GDM1 (cell line): ENCODE measurements around the gene ADAM8.
A peak's percentile ranks its signal among the peaks of the same experiment; 100 is the strongest.
"Not testable (repeated sequence)": the region's sequence is repeated elsewhere in the genome, so short reads cannot be mapped to it uniquely, and the experiment has no call there.

ENCODE experiments used
- DNase-seq: peaks from one replicate; lab custom pipeline; 2025; lab: John Stamatoyannopoulos, UW

Gene ADAM8

DNA sequence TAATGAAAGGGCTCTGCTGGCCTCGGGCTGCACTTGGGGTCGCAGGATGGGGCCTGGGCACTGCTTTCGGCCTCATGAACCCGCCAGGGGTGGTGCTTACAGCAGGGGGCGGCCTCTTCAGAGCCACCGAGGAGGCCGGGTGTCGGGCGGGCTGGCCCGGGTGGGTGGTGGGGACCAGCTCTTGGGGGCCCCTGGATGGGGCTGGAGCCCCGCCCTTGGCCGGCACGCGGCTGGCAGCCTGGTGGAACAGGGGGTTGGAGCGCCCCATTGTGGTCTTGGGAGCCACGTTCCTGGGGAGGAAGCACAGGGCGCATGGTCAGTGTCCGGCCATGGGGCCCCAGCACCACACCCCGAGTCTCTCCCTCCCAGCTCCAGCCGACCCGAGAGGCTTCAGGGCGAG lies 8.8 kb downstream of the ADAM8 start:
- DNase-seq, result no peak

DNA sequence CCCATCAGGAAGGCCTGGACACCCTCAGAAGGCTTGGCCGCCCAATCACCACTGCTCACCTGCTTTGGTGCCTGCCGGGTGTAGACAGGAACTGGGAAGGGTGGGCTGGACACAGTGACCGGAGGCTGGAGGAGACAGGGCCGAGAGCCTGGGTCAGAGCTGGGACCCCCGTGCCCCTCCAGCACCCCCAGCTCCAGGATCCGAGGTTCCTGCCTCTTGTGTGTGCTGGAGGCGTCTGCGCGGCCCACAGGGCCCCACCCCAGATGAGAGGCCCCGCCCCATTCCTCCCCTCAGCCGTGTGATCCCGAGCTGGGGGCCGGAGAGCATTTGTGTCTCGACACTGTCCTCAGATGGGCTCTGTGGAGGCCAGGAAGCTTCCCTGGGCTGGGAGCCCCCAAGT lies 9.4 kb downstream of the ADAM8 start:
- no peak for DNase-seq

DNA sequence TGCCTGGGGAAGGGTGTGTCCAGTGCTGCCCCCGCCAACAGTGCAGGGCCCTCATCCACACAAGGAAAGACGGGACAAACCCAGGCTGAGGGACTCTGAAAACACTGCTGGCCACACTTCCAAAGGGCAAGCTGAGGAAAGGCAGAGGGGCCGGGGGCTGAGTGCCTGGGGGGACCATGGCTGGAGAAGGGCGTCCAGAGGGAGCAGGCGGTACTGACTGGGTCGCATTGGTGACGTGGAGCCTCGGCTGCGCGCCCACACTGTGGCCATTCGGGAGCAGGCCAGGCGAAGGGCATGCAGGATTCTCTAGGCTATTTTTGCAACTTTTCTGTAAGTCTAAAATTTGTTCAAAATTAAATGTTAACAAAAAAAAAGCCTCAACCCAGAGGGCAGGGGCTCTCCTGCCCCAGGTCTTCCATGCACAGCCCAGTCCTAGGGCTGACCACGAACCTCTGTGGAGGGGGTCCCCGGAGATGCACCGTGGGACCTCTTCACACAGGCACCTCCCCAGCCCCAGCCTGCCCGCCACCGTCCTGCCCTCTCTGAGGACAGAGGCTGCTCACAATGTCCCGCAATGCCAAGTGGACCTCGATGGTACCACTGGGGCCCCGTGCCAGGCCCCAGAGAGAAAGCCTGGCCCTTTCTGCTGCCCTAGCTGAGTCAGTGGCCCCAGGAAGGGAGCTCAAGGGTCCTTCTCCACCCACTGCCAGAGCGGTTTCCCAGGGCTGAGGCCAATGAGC lies 10.4 kb downstream of the ADAM8 start:
- DNase-seq, result no peak

DNA sequence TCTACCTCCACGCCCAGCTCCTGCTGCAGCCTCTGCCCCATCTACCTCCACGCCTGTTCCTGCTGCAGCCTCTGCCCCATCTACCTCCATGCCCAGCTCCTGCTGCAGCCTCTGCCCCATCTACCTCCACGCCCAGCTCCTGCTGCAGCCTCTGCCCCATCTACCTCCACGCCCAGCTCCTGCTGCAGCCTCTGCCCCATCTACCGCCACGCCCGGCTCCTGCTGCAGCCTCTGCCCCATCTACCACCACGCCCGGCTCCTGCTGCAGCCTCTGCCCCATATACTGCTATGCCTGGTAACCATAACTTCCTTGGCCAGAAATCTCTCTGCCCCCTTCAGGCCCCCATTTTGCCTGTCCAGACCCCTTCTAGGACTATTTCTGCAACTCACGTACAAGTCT lies 11.6 kb downstream of the ADAM8 start:
- not testable (repeated sequence) for DNase-seq

DNA sequence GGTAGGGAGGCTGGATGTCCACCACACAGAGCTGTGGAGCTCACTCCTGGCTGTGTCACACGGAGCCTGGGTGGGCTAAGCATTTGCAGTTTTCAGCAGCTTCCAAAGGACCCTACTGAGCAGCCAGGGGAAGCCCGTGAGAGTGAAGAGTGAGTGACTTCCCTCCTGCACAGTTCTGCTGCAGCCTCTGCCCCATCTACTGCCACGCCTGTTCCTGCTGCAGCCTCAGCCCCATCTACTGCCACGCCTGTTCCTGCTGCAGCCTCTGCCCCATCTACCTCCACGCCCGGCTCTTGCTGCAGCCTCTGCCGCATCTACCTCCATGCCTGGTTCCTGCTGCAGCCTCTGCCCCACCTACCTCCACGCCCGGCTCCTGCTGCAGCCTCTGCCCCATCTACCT lies 12.2 kb downstream of the ADAM8 start:
- DNase-seq, result no peak

DNA sequence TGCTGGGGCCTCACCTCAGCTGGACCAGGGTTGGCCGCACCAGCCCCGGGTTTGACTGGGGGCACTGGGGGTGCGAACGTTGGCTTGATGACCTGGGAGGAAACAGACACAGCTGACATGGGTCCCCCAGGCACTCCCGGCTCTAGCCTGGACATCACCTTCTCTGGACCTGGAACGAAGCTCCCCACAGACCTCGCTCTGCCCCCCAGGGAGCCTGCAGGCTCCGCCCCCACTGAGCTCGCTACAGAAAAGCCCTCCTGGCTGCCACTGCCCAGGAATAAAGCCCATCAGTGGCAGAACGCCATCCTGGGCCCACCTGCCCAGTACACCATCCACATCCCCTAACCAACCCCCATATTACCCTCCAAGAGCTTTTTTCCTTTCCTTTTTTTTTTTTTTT lies 13.0 kb downstream of the ADAM8 start:
- DNase-seq, result no peak

- no peak for DNase-seq
Measured at GRCh38 chr10:133262696-133263095, 14.0 kb downstream of the ADAM8 start.

DNA sequence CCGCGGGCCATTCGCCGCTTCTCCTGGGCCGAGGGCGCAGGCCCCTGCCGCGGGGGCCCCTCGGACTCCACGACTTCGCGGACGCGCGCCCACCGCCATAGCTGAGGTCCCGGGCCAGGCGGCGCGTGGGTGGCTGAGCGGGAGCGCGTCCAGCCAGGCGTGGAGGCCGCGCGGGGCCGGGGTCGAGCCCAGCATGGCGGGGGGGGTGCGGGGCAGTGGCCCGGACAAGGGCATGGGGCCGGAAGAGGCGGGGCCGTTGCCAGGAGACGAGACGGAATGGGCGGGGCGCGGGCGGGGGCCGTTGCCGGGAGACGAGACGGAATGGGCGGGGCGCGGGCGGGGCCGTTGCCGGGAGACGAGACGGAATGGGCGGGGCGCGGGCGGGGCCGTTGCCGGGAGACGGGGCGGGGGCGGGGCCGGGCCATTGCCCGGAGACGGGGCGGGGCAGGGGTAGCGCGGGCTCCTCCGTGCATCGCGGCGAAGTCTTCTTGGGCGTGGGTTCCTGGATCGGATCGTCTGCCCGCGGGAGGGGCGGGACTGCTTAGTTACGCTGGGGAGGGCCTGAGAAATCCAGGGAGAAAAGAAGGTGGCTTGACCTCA lies 14.8 kb downstream of the ADAM8 start:
- DNase-seq, result peak; percentile 46

- DNase-seq, result no peak
Measured at GRCh38 chr10:133260895-133261725, 15.6 kb downstream of the ADAM8 start.

- no peak for DNase-seq
Measured at GRCh38 chr10:133259602-133259989, 17.1 kb downstream of the ADAM8 start.

DNA sequence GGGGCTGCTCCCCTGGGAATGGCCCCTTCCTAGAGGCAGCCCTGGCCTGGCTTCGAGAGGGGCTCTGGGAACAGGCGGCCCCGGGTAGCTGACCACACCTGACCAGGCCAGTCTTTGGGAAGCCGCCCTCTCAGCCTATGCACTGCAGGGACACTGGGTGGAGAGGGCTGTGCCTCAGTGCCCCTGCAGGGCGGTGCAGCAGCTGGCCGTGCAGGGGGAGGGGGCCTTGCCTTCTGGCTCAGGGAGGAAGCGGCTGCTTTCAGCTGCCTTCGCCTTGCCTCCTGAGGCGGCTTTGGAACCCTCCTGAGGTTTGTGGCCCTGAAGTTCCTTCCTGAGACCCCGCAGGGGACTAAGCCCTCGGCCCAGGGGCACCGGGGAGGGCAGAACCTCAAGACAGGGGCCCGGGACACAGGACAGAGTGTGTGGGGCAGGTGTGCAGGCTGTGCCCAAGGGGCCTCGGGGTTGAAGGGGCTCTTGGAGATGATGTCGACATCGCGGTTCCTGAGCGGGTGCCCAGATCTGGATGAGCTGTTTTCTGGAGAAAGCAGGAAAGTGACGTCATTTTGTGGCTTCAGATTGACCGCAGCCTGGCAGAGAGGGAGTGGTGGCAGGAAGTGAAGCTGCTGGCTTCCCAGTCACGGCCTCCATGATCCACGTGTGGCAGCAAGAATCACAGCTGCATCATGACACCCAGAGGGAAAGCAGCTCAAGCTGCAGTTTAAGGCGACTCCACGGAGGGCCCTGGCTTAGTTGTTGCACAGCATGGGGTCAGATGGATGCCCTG lies 17.7 kb downstream of the ADAM8 start:
- DNase-seq, result peak; percentile 96

DNA sequence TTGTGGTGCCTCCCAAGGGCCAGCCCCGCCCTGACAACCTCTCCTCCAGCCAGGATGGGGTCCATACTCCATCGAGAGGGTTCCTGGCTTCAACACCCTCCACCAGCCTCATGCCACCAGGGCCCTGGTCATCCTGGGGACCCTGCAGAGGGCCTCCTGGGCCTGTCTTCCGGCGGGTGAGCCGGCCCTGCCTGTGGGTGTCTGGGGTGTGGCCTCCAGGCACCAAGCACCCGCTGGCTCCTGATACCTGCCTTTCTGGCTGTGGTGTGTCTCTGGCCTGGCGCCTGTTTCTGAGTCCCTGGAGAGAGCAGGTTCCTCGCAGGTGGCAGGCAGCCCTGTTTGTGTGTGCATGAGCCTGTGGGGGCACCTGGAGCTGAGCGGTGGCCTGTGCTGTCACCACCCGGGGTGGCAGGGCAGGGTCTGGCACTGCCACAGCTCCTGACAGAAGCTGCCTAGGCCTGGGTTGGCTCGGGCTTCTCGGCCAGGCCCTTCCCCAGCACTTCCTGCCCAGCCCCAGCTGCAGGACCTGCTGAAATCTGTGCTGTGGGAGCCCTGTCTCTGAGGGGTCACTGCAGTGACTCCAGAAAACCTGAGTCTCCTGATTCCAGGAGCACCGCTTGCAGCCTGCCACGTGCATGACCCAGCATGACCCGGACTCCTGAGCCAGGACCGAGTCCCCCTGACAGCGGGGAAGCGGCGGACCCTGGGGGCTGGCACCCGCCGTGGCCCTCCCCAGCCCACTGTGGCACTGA lies 18.4 kb downstream of the ADAM8 start:
- no peak for DNase-seq

DNA sequence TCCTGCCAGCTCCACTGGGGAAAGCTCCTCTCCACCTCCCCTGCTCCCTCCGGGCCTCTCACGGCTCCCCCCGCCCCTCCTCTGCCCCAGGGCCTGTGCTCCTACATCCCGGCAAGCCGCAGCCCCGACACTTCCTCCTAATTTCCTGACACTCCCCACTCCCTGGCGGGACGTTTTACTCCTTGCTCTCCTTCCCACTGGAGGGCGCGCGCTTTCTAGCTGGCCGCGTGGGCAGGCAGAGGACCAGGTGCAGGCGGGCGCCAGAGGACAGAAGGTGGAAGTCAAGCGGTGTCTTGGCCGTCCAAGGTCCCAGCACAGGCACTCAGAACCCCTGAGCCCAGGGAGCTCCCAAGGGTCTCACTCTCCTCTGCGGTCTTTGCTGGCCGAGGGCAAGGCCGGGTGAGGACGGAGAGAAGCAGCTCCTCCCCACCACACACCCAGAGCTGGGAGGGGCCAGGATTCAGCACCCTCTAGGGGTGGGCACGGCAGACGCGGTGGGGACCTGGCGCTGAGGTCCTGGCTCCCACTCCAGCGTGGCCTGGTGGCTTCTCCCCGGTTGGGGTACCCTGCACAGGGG lies 19.1 kb downstream of the ADAM8 start:
- DNase-seq, result peak; percentile 63

GRCh38 chr10:133255323-133255722 lies 21.3 kb downstream of the ADAM8 start:
- no peak for DNase-seq

- no peak for DNase-seq
Measured at GRCh38 chr10:133254421-133255120, 22.1 kb downstream of the ADAM8 start.

- DNase-seq, result no peak
Measured at GRCh38 chr10:133253361-133253955, 23.2 kb downstream of the ADAM8 start.

- no peak for DNase-seq
Measured at GRCh38 chr10:133252223-133252552, 24.5 kb downstream of the ADAM8 start.

DNA sequence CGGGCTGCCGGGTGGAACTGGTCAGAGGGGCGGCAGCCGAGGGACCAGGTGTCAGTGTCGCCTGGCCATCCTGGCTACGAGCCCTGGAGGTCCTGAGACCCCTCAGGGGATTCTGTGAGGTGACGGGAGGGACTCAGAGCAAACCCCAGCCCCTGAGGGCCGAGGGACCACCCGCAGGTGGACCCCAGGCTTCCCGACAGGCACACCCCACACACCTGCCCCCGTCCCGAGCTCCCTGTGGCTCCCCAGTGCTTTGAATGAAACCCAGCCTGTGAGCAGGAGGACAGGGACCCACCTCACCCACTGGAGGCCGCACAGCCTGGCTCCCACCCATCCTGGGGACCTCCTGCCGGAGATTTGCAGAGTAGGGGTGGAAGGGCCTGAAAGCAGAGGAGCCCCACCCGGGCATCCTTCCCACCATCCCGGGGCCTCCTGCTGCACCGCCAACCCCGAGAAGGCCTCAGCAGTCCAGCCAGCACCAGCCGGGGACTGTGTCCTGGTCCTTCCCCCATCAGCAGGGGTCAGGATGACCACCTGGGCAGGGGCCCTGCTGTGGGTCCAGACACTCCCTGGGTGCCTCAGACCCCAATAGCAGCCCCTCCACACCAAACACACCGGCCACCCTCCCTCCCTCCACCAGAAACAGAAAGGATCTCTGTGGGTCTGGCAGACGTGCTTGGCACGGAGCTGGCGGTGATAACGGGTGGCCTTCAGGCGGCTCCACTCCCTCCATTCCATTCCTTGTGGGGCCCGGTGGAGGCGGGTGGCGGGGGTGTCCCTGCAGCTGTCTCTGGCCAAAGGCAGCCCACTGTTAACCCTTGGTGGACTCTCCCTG lies 25.1 kb downstream of the ADAM8 start:
- no peak for DNase-seq
